Kidney epithelial cell (primary cell): ENCODE data around the gene OR52K1. TPM values are rescaled to one million over a fixed set of nuclear protein-coding genes. Genes with fewer than 3 reads are reported as not detected.

Source experiments
- DNase-seq: peaks from one replicate; pipeline ENCODE4 v3.0.0-alpha.2; 2010; ENCODE audit warnings: low read depth
- H3K27me3 ChIP-seq: 2 replicates; pipeline ENCODE4 v1.6.0; 2011; ENCODE audit warnings: low read length; ENCODE audit not compliant: control insufficient read depth, insufficient read depth
- H3K36me3 ChIP-seq: 2 replicates; pipeline ENCODE4 v1.5.1; 2011; ENCODE audit warnings: low read length; ENCODE audit not compliant: control insufficient read depth, insufficient read depth
- H3K4me3 ChIP-seq: 2 replicates; pipeline ENCODE4 v1.5.1; 2011; ENCODE audit warnings: low read depth, mild to moderate bottlenecking, control low read depth, low read length
- total RNA-seq: library from RNA; depleted of rRNA; stranded (reverse); fragments of >200 nt; gene quantifications from 2 replicates; pipeline ENCODE4 v1.2.3, GENCODE V29; 2015
- TF ChIP-seq, protein P1 (sequence below): IDR thresholded peaks from 2 replicates; pipeline ENCODE4 v1.5.1; 2011; ENCODE audit warnings: mild to moderate bottlenecking, moderate library complexity, low read length, control low read depth, inconsistent platforms; ENCODE audit not compliant: insufficient read depth, poor library complexity, severe bottlenecking

OR52K1 gene
- not detected in 2 replicates for total RNA-seq

DNA sequence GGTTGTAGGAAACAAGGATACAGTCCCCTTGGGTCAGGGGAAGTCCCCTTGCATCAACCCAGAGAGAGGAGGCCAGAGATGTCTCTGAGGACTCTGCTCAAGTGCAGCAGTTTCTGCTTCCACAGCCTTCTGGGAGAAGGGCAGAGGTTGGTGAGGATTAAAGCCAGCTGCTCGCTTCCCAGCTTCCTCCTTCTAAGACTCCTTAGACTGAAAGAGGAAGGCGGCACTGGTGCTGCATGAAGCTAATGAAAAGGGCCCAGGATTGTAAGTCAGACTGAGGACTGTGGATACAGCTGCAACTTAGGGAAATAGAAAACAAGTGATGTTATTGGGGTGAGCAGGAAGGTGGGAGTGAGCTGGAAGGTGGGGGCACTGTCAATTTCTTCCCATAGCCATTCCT is at the start of gene OR52K1:
TSS of gene OR52K1 (plus strand) at position 202 of the 400 bp plus-strand sequence. CDS start 6,255 bp downstream, outside the sequence.
- H3K27me3 ChIP-seq: no peaks in the 10 kb centered on the region
- no peak for DNase-seq
- no peaks in the 10 kb centered on the region for H3K36me3 ChIP-seq
- TF ChIP-seq, protein P1, sequence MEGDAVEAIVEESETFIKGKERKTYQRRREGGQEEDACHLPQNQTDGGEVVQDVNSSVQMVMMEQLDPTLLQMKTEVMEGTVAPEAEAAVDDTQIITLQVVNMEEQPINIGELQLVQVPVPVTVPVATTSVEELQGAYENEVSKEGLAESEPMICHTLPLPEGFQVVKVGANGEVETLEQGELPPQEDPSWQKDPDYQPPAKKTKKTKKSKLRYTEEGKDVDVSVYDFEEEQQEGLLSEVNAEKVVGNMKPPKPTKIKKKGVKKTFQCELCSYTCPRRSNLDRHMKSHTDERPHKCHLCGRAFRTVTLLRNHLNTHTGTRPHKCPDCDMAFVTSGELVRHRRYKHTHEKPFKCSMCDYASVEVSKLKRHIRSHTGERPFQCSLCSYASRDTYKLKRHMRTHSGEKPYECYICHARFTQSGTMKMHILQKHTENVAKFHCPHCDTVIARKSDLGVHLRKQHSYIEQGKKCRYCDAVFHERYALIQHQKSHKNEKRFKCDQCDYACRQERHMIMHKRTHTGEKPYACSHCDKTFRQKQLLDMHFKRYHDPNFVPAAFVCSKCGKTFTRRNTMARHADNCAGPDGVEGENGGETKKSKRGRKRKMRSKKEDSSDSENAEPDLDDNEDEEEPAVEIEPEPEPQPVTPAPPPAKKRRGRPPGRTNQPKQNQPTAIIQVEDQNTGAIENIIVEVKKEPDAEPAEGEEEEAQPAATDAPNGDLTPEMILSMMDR: no peak
- no peak within 1 kb of the TSS for H3K4me3 ChIP-seq

DNA sequence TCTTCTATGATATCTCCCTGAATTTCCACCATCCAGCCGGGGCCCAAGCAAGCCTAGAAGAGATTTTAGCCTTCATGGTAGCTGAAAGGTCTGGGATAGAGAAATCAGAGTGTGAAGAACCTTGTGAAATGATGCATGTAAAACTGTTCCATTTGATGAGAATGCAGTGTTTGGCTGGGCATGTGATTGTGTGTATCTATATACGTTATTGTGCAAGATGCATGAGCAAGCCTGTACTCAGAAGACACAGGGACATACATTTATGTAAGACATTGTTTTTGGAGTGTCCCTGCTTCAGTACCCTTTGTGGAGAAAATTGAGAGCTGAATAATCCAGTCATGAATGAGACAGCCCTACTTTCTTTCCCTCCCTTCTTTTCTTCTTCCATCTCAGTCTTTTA is 48.6 kb upstream of the OR52K1 start:
- H3K36me3 ChIP-seq: no peaks in the 10 kb centered on the region
- H3K27me3 ChIP-seq: no peaks in the 10 kb centered on the region
- TF ChIP-seq, protein P1: no peak
- no peak overlapping the region for H3K4me3 ChIP-seq
- no peak for DNase-seq

DNA sequence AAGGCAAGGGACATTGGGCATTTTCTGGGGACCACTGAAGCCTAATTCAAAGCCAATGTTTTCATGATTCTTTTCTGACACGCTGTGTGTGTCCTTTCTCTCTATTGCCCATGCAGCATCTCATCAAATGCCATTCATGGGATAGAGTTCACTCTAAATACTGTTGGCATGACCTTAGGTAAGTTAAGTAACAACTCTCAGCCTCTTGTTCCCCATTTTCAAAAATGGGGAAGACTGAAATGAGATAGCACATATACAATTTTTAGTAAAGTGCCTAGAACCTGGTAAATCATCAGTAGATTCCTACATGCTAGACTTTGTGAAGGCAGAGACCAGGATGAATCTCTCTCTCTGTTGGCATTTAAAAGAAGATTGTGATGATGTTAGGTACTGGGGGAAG is 46.0 kb upstream of the OR52K1 start:
- Histone ChIP-seq H3K4me3 (no peak overlapping the region), H3K36me3 (no peaks in the 10 kb centered on the region), H3K27me3 (no peaks in the 10 kb centered on the region)
- no peak for DNase-seq
- TF ChIP-seq, protein P1: no peak

DNA sequence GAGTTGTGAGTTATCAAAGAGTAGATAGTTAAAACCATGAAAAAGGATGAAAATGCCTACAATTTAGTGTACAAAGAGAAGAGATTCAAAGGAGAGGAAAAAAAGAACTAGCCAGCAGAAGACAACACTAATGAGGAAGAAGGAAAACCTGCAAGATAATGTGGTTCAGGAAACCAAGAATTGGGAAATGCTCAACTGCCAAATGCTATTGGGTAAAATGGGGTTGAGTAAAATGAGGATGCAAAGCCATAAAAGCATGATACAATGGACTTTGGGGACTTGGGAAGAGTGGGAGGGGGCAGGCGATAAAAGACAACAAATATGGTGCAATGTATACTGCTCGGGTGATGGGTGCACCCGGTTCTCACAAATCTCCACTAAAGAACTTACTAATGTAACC is 40.9 kb upstream of the OR52K1 start:
- no peaks in the 10 kb centered on the region for H3K36me3 ChIP-seq
- TF ChIP-seq, protein P1: no peak
- no peak for DNase-seq
- no peaks in the 10 kb centered on the region for H3K27me3 ChIP-seq
- no peak overlapping the region for H3K4me3 ChIP-seq

DNA sequence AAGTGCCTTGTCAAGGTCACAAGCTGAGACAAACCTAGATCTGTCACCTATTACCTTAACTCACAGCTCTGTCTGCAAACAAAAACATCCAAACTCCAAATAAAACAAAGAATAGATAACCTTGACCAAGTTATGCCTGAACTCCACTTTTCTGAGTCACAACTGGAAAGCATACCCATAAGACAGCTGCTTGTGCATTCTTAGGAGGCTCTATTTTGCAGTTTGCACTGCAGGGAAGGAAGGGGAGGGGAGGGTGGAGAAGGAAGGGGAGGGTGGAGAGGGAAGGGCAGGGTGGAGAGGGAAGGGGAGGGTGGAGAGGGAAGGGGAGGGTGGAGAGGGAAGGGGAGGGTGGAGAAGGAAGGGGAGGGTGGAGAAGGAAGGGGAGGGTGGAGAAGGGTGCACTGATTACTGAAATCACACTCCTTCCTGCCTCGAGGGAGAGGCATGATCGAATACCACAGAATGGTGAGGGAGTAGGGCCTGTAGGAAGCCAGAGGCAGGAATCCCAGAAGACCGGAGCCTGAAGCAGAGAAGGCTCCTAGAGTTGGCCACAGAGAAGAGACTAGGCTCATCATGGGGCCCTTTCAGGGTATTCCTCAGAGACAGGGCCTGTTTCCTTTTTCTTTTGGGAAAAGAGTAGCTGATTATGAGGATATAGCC is 39.1 kb upstream of the OR52K1 start:
- Histone ChIP-seq H3K4me3 (no peak overlapping the region), H3K36me3 (no peaks in the 10 kb centered on the region), H3K27me3 (no peaks in the 10 kb centered on the region)
- TF ChIP-seq, protein P1: no peak
- DNase-seq: no peak

DNA sequence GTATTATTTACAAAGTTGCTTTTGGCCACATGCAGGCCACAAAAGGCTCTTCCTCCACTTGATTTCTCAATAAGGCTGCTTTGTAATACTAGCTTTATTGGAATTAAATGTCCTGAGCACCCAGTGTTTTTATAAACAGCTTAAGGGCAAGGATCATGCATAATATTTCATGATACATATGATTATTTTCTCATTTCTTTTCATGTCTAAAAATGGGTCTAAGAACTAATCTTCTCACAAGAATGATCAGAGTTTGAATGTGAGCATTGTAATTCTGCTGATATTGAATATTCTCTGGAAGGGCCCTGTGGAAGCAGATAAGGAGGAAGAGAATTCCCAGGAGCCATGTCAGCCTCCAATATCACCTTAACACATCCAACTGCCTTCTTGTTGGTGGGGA is 33.5 kb upstream of the OR52K1 start, which contains the start of gene OR52K2:
TSS of gene OR52K2 (plus strand) at position 301 of the 400 bp plus-strand sequence. CDS start at position 346, 45 bp downstream.
- TF ChIP-seq, protein P1: no peak
- Histone ChIP-seq H3K36me3 (no peaks in the 10 kb centered on the region), H3K4me3 (no peak within 1 kb of the TSS), H3K27me3 (no peaks in the 10 kb centered on the region)
- no peak for DNase-seq
